GM18861 (cell line): ENCODE results near the gene HIPK2.

Experiments
- ATAC-seq: cut with Tn5 transposase; IDR thresholded peaks from one replicate; pipeline ENCODE4 v1.9.1; 2021; ENCODE audit not compliant: unreplicated experiment

Gene HIPK2

DNA sequence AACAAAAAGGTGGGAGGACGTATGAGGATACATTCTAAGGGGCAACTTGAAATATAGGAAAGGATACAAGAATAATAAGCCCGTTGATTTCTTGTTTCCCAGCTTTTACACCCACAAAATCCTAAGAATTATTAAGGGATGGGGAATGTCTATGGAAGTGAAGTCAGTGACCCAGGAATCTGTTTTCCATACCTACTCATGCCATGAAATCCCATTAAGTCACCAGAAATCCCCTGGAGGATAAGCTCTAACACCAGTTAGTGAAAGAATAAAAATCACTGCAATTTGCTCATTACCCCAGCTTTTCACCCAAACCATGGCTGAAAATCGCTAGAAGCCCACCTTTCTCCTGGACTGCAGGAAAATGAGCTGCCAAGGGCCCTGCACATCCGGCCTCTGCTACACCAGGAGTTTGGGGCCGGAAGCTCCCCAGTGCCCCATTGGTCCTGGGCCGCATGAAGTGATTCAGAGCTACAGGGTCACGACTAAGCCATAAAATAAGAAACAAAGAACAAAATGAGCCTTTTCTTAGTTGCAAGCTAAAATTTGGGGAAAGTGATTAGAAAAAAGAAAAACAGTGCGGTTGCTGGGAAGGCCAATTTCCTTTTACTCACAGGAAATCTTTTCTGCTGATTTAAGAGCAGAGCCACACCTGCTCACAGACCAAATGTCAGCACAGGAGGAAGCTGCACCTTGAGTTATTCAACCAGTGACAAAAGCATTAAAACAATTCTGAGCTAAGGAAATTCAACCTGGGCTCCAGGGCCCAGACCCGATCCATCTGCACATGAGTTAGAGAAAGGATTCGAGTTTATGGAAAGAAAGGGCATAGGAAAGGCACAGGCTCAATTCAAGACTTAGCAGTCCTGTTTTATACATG lies 40.3 kb downstream of the HIPK2 start:
- no peak for ATAC-seq

DNA sequence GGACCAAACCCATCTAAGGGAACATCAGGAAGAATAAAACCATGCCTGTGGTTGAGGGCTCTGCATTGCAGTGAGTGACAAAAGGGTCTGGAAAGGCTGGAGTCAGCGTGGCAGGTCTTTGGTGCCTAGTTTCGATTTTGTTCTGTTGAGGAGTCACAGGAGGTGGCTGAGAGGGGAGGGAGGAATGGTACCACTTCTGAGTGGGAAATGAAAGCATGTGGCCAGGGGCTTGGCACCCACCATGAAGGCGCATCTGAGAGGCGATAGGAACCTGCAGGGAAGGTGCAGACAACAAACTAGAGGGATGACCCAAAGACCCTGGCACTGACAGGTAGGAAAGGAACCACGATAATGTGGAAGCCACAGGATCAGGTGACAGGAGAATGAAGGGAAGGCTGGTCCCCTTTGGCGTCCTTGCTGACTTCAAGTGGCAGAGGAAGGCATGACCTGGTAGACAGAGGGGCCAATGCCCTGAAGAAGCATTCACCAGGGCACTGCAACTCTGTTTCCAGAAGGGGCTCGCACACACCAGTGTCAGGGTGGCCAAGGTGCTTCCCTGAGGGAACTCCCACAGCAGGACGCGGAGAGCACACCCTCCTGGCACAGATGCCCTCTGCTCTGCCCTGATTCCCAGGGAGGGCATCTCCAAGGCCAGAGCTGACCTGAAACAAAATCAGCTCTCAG lies 41.7 kb downstream of the HIPK2 start:
- no peak for ATAC-seq

DNA sequence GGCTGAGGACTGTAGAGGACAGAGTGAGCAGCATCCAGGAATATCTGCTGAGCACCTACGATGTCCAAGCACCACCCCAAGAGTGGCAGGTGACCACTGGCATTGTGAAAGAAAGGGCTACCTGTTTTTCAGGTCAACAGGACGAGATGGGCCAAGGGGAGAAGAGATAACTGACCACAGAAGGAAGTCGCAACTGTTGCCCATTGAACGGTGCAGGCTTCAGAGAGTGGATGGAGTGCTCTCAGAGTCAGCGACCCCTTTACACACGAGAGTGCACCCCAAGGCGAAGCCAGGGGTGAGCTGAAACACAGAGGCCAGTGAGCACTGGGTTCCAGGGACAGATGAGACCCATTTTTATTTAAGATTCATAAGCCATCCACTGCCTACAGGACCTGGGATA lies 42.3 kb downstream of the HIPK2 start:
- no peak for ATAC-seq

DNA sequence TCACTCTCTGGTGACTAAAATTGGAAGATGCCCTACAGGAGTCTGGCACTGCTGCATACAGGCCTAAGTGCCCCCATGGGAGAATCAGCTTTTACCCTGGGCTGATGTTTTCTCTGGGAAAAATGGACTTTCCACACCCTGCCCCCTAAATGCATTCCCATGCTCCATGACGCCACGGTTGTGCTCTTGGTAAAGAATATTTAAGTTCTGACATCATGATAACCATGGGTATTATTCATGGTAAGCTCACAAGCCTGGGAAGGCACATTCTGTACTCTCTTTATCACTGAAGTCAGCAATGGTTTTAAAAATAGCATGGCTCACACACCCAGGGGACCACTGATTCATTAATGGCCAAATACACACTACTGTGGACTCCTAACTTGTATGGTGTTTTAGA lies 43.4 kb downstream of the HIPK2 start:
- no peak for ATAC-seq

DNA sequence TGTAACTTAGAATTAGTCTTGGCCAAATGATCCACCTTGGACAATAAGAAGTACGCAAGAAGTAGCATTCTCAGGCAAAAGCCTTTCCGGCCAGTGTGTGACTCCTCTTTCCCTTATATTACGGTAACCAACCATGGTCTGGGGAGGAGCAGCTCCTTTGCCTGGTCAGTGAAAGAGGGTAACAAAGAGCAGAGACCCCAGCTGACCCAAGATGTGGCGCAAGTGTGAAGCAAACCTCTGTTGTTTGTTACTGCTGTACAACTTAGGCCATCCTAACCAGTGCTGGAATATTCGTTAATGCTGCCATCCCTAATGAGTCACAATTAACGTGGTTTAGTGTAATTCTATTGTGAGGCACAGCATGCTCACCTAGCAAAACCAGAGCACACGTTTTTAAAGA lies 44.0 kb downstream of the HIPK2 start:
- ATAC-seq, result no peak

DNA sequence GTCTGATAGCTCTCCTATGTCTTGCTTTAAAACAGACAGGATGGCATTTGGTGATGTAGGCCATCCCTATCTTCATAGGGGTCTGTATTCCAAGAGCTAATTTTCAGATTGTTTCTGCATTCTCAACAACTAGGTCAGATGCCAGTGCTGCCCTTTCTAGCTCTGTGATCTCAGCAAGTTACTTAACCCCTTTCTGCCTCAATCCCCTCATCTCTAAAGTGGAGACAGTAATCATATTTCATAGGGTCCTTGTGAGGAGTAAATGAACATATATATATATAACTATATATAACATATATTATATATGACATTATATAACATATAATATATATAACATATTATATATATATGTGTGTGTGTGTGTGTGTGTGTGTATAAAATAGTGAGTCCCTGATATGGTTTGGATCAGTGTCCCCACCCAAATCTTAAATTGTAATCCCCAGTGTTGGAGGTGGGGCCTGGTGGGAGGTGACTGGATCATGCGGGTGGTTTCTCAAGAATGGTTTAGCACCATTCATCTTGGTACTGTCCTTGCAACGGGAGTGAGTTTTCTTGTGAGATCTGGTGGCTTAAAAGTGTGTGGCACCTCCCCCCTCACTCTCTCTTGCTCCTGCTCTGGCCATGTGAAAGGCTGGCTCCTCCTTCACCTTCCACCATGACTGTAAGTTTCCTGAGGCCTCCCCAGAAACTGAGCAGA lies 45.2 kb downstream of the HIPK2 start:
- no peak for ATAC-seq

DNA sequence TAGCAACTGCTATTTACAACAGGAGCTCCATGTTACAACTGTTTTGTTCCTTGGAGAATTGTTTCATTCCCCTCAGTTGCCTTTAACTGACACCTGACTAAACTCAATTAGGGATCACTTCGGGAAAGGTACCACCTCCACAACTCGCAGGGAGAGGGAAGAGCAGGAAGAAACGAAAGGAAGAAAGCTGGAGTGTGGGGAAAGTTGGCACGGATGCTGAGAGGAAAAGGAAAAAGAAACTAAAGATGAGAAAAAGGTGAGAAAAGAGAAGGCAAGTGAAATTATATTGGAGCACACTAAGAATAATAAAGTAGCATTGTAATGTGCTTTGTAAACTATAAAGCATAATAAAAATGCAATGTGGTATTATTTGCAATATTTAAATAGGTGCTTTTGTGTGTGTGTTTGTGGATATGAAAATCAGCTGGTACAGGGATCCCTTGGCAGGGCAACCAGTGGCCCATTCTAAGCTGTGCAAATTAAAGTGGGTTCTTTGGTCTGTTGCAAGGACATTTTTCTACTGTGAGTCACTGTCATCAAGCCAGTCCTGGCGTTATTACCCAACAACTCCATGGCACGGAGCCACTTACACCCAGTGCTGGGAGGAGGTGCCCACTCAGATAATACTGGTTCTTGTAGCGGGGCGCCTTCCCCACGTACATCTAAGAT lies 45.9 kb downstream of the HIPK2 start:
- no peak for ATAC-seq

DNA sequence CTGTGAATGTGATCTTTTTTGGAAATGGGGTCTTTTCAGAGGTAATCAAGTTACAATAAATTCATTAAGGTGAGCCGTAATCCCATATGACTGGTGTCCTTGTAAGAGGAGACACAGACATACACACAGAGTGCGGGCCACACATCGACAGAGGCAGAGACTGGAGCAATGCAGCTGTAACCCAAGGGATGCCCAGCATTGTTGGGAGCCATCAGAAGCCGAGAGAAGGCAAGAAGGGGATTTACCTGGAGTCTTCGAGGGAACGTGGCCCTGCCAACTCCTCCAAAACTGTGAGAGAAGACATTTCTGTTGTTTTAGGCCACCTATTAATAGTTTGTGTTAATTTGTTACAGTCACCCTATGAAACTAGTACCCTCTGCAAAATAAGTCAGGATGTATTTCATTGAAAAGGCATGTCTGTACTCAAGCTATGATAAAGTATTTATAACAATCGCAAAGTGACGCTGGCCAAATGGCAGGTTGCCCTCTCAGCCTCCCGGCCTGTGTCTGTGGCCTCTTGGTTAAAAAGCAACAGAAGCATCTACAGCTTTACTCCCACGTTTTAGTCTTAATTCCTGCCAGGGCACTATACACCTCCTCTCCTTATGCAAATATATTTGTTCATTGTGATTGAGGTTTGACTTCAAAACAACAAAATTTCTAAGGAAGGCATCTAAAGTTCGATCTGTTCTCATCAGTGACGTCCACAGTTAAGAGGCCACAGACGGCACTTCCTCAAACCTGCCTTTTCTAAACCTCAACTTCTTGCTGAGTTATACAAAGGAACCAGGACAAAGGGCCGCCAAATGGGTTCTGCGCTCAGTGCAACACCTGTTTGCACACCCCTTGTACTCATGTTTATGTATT lies 46.8 kb downstream of the HIPK2 start:
- no peak for ATAC-seq

DNA sequence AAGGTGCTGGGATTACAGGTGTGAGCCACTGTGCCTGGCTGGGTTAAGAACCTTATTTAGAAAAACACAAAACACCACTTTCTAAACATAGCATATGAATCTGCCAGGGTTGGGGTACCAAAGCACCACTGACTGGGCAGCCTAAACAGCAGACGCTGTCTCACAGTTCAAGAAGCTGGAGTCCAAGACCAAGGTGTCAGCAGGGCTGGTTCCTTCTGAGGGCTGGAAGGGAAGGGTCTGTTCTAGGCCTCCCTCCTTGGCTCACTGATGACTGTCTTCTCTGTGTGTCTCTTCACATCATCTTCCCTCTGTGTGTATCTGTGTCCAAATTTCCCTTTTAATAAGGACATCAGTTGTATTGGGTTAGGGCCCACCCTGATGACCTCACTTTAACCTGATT lies 49.6 kb downstream of the HIPK2 start:
- ATAC-seq, result no peak

DNA sequence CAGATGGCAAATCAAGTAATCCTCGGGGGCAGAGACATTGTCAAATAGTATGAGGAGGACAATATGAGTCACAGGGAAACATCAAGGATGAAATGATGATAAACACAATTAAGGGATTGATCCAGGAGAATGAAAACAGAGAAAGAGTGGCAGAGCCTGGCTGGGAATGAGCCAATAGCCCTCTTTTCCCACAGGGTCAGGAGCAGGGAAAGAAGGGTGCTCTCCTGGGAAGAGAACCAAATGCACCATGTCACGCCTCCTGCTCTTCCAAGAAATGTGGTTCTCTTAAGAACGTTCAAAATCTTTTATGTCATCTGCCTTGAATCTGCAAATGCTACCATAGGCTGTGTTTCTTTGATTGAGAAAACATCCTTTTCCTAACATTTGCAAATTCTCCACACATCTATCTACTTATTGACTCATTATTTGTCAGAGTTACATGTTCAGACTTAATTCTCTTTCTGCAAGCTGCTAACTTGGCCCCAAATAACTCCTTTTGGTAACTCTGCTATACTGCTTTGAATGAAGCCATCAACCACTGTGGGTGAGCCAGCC lies 50.6 kb downstream of the HIPK2 start:
- ATAC-seq, result no peak

DNA sequence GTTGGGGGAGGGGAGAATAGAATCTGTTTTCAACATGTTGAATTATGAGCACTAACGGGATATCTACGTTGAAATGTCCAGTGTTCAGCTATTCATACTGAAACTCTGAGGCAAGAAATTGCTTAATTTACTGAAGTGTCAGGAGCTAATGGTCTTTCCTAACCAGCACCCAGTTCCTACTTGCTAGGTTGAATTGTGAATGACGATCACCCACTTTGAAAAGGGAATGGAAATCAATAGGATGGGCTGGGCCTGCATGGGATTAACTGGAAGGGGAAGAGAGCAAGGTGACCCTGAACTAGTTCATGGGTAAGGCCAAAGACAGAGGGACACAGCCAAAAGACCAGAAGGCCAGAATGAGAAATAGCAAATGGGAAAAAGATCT lies 51.3 kb downstream of the HIPK2 start:
- no peak for ATAC-seq

DNA sequence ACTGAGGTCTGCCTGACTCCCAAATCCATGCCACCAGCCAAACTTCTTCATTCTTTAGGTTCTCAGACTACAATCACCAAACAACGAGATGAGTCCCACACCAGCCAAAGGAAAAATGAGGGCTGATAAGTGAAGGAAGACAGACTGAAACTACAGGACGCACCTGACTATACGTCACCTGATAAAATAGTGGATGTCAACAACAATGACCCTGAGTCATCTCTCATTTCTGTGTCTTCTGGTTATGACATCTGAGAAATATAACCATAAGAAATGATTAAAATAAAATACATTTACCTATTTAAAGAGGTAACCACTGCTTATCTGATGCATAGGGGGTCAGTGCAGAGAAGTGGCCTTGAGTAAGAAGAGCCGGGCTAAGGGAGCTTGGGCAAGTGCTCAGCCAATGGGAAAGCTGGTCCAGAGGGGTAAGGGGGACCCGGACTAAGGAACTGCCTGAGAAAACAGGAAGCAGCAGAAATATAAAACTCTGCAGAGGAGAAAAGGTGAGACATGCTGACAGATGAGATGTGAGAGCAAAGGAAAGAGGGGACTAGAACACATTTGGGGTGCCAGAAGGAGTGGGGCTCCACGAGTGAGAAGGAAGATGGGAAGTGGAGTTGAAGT lies 51.8 kb downstream of the HIPK2 start:
- ATAC-seq, result no peak

DNA sequence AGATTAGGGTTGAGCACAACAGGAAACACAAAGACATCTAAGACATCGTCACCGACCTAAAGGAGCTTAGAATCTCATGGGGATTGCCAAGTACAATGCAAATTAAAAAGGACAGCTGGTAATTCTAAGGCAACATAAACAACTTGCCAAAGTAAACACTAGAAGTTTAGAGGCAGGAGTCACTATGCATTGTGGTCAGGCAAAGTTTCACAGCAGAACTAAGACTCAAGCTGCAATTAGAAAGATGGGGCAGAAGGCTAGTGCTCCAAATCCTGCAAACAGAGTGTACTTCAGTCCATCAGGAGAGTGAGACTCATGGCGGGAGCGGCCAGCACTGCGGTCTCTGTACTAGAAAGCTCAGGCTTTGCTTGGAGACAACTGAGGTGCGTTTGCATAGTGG lies 52.7 kb downstream of the HIPK2 start:
- peak; percentile 82 for ATAC-seq

DNA sequence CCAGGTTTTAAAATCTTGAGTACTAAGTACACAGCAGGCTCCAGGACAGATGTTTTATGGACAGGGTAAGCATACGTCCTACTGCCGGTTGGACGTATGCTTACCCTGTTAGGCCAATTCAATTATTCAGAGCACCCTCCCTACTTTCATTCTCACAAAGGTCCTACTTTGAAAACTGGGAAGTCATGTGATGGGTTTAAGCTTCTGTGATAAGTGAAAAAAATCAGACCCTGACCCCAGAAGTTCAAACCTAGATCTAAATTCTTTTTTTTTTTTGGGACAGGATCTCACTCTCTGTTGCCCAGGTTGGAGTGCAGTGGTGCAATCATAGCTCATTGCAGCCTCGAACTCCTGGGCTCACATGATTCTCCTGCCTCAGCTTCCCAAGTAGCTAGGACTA lies 55.2 kb downstream of the HIPK2 start:
- no peak for ATAC-seq

DNA sequence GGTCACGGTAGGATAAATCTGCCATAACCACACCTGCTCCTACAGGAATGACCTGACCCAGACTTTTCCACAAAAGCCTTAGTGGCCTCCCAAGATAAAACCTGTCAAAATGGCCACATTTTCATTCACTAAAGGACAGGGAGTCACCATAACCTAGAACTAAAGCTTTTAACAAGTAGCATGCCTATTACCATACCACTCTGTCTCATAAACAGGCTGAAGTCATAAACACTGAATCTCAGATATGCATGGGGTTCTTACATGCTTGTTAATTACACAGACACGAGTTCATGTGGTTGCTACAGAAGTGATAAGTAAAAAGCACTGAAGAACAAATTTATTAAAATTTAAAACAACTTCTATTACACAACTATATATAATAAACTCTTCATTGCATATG lies 56.0 kb downstream of the HIPK2 start:
- ATAC-seq, result no peak

DNA sequence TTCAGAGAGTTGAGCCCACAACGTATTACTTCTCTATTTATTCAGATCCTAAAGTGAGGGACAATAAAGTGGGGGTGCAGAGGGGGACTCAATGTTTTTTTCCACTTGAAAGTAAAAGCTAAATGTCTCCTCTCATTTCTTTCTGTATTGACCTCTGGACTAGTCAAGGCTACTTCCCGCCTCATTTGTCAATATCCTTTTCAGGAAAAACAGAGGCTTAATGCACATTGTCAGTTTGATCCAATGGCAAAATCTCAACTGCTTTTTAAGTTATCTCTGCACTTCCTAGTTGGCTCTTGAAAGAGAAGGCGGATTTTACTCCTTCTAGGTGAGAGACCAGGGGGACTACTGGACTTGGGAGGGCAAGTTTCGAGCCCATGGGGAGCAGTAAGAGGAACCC lies 56.4 kb downstream of the HIPK2 start:
- no peak for ATAC-seq

DNA sequence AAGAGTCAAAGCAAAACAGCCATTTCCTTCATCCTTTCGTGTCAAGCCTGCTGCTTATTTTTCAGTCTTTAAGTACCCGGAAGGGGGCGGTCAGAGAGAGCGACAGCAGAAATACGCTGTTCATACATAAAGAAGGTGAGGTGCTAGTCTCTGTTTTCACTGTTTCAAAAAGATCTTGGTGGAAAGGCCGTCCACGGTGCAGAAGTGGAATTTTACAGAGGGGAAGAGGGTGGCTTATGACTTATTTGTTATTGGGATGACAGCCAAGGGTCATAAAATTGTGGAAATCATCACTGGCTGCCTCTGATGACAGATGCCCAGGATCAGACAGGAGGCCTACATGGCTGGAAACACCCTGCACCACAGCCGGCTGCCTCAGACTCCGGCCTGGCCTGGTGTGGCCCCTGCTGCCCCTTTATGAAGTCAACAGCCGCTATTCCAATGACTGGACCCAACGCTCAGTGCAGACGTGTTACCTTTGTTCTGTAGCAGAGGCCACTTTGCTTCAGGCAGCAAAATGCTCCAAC lies 57.0 kb downstream of the HIPK2 start:
- no peak for ATAC-seq

DNA sequence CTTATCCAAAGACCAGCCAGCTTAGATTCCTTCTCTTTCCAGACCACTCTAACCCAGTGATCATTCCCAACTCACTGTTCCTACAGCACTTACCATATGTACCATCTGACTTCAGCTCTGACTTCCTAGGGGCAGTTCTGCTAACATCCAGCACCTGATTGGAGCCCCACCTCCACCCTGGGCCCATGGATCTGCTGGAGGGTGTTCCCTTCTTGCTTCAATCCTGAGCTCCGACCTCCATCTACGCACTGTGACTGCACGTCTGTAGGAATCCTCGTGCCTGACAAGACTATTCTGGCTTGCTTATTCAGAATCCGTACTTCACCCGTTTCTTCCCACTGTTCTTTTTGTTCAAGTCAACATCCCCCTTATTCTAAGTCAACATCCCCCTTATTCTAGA lies 57.6 kb downstream of the HIPK2 start:
- ATAC-seq, result no peak

DNA sequence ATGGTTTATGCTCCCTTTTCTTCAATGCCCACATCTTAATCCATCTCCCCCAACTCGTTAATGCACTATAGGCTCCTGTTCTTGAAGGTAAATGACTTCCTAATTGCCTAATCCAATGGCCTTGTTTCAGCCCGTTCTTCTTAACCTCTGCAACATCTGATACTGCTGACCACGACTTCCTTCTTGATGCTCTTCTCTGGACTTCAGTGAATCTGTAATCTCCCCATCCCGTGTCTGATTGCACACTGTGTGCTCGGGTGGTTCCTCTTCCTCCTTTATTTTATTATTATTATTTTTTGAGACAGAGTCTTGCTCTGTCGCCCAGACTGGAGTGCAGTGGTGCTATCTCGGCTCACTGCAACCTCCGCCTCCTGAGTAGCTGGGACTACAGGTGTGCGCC lies 58.9 kb downstream of the HIPK2 start:
- ATAC-seq, result no peak

DNA sequence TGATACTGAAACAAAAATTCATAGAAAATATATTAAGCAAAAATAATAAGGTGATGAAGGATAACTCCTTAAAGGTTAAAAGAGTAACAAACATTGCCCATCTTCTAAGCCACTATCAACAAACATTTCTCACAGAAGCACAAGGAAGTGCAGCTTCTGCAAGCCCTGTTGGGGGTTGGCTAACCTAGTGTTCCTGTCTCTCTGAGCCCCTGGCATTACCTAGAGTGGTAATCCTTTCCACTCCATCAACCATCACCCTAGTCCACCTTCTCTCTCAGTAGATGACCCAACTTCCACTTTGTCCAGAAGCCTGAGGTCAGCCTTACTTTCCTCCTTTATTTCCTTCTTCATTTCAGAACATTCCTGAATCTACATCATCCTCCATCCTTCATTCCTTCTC lies 59.7 kb downstream of the HIPK2 start:
- no peak for ATAC-seq
